HepG2 (cell line): ENCODE data around the gene TNFSF10. TPM values are rescaled to one million over a fixed set of nuclear protein-coding genes. Genes with fewer than 3 reads are reported as not detected.

Experiments
- ATAC-seq: fragments of 200-7000 bp; cut with Tn5 transposase; 3 replicates; pipeline ENCODE4 v1.9.1; 2020; ENCODE audit warnings: mild to moderate bottlenecking, moderate library complexity
- BruUV-seq: library from RNA; stranded (reverse); fragments of 400-500 nt; replicated peaks from 2 replicates; lab custom pipeline; 2021; lab: Mats Ljungman, UMichigan
- CTCF ChIA-PET: fragments of 300-600 bp; formaldehyde crosslinking; extraction: SDS; loops from one replicate; lab custom pipeline; 2021; ENCODE audit warnings: low total read pairs, inconsistent platforms, low intra/inter-chr PET ratio; lab: Yijun Ruan, JAX
- POLR2A ChIA-PET: fragments of 350-600 bp; sonication (Branson Sonifier 250); formaldehyde crosslinking; loops from one replicate; lab custom pipeline; 2020; ENCODE audit warnings: antibody characterized with exemption, inconsistent platforms; lab: Yijun Ruan, JAX
- DNase-seq: peaks from one replicate; pipeline ENCODE4 v3.0.0-alpha.2; 2015; ENCODE audit warnings: low spot score
- FAIRE-seq: peaks from 3 replicates; lab custom pipeline; 2011; peaks lifted over from hg19 to GRCh38; lab: Jason Lieb, UNC
- H2AFZ ChIP-seq: one replicate; pipeline ENCODE4 v1.6.1; 2011; ENCODE audit warnings: low read length, inconsistent platforms
- H3K27ac ChIP-seq: fragments of 300-600 bp; 3 replicates; pipeline ENCODE4 v1.8.0; 2011; ENCODE audit warnings: mixed run types, mild to moderate bottlenecking, mixed read lengths, low read length, inconsistent platforms; ENCODE audit not compliant: insufficient read depth; ENCODE audit errors: extremely low read length
- H3K27me3 ChIP-seq, 2 experiments: fragments of 200-600 bp in 1 of 2; 2 replicates in 1 of 2; 3 replicates in 1 of 2; pipeline versions ENCODE4 v1.6.0 to v1.8.0; 2011; ENCODE audit warnings: low read length in 2 of 2, mild to moderate bottlenecking in 2 of 2, moderate library complexity in 2 of 2, inconsistent platforms in 1 of 2; ENCODE audit not compliant: insufficient read depth in 2 of 2, control insufficient read depth in 1 of 2
- H3K36me3 ChIP-seq, 2 experiments: fragments of 200-600 bp in 1 of 2; replicated peaks in 1 of 2; 2 replicates in 1 of 2; 3 replicates in 1 of 2; pipeline versions ENCODE4 v1.5.1 to v1.8.0; 2011; ENCODE audit warnings: low read length in 2 of 2, inconsistent platforms in 1 of 2; ENCODE audit not compliant: insufficient read depth in 2 of 2, control insufficient read depth in 1 of 2
- H3K4me1 ChIP-seq: 2 replicates; pipeline ENCODE4 v1.5.1; 2012; ENCODE audit warnings: low read length, inconsistent platforms; ENCODE audit not compliant: insufficient read depth
- H3K4me2 ChIP-seq: 2 replicates; pipeline ENCODE4 v1.6.0; 2011; ENCODE audit warnings: low read depth, low read length, inconsistent platforms
- H3K4me3 ChIP-seq, 3 experiments: fragments of 200-600 bp in 1 of 3; sonication (generic), shearing (Covaris generic) in 1 of 3; replicated peaks in 1 of 3; 2 replicates each; pipeline ENCODE4 v1.5.1; 2011 to 2016; ENCODE audit warnings: low read length in 3 of 3, inconsistent platforms in 2 of 3, low read depth in 2 of 3, mild to moderate bottlenecking in 2 of 3, control low read depth in 1 of 3, mixed read lengths in 1 of 3; ENCODE audit not compliant: insufficient read depth in 1 of 3
- H3K79me2 ChIP-seq: one replicate; pipeline ENCODE4 v1.6.1; 2011; ENCODE audit warnings: low read length, inconsistent platforms; ENCODE audit not compliant: insufficient read depth
- H3K9ac ChIP-seq: 2 replicates; pipeline ENCODE4 v1.6.0; 2011; ENCODE audit warnings: mild to moderate bottlenecking, low read depth, low read length, inconsistent platforms; ENCODE audit not compliant: insufficient read depth
- H3K9me3 ChIP-seq: 2 replicates; pipeline ENCODE4 v1.5.1; 2012; ENCODE audit warnings: mild to moderate bottlenecking, low read length
- H4K20me1 ChIP-seq: 2 replicates; pipeline ENCODE4 v1.6.0; 2011; ENCODE audit warnings: inconsistent platforms, mild to moderate bottlenecking, low read length, moderate library complexity; ENCODE audit not compliant: insufficient read depth
- ASH2L ChIP-seq: fragments of 300-600, 200-600 bp; sonication (generic); IDR thresholded peaks from 2 replicates; pipeline ENCODE4 v1.7.0; 2017; ENCODE audit warnings: low read depth, mild to moderate bottlenecking, moderate library complexity, mixed read lengths, low read length; ENCODE audit not compliant: insufficient read length
- DZIP1 ChIP-seq: sonication (generic); formaldehyde crosslinking; IDR thresholded peaks from 2 replicates; pipeline ENCODE4 v1.5.0; 2020; ENCODE audit warnings: mild to moderate bottlenecking, missing genetic modification reagents
- GLMP ChIP-seq: sonication (generic); formaldehyde crosslinking; IDR thresholded peaks from 2 replicates; pipeline ENCODE4 v1.9.0; 2021; ENCODE audit warnings: missing genetic modification reagents, mild to moderate bottlenecking, borderline replicate concordance
- KMT2A ChIP-seq: sonication (generic); formaldehyde crosslinking; IDR thresholded peaks from 2 replicates; pipeline ENCODE4 v1.4.0; 2020; ENCODE audit warnings: missing genetic modification reagents
- MTA1 ChIP-seq: sonication (generic); formaldehyde crosslinking; IDR thresholded peaks from 2 replicates; pipeline ENCODE4 v1.4.0; 2020; ENCODE audit warnings: missing genetic modification reagents, mild to moderate bottlenecking, borderline replicate concordance
- PHF8 ChIP-seq: sonication (generic); formaldehyde crosslinking; IDR thresholded peaks from 2 replicates; pipeline ENCODE4 v1.5.0; 2020; ENCODE audit warnings: missing genetic modification reagents
- SMC3 ChIP-seq: IDR thresholded peaks from 2 replicates; pipeline ENCODE4 v1.6.1; 2011; ENCODE audit warnings: low read length, improper control_type of control experiment
- TOE1 ChIP-seq: sonication (generic); formaldehyde crosslinking; IDR thresholded peaks from 2 replicates; pipeline ENCODE4 v1.4.0; 2020; ENCODE audit warnings: mild to moderate bottlenecking, missing genetic modification reagents
- ZFP62 ChIP-seq: sonication (generic); formaldehyde crosslinking; IDR thresholded peaks from 2 replicates; pipeline ENCODE4 v1.4.0; 2020; ENCODE audit warnings: missing genetic modification reagents
- ZGPAT ChIP-seq: IDR thresholded peaks from 2 replicates; pipeline ENCODE4 v1.6.1; 2016; ENCODE audit warnings: mild to moderate bottlenecking
- ZNF138 ChIP-seq: sonication (generic); formaldehyde crosslinking; IDR thresholded peaks from 2 replicates; pipeline ENCODE4 v1.5.0; 2020; ENCODE audit warnings: mild to moderate bottlenecking, low read depth, missing genetic modification reagents
- ZNF619 ChIP-seq: sonication (generic); formaldehyde crosslinking; IDR thresholded peaks from 2 replicates; pipeline ENCODE4 v1.4.0; 2020; ENCODE audit warnings: mild to moderate bottlenecking, missing genetic modification reagents
- ZNF629 ChIP-seq: sonication (generic); formaldehyde crosslinking; conservative IDR thresholded peaks from 2 replicates; pipeline ENCODE4 v1.5.0; 2020; ENCODE audit warnings: missing genetic modification reagents
- WGBS: methylation state at CpG from one replicate; pipeline ENCODE4 v1.1.6; 2017; ENCODE audit warnings: low lambda C conversion rate; 5-methylcytosine and 5-hydroxymethylcytosine counted together
- in situ Hi-C: cut with HindIII; loops from 2 replicates; pipeline ENCODE4 v1.10.0; 2017; ENCODE audit warnings: low pct_unique_long_range_greater_than_20kb; ENCODE audit not compliant: extremely low pct_ligation_motif_present
- intact Hi-C: fragments of 100-400 bp; cut with micrococcal nuclease; formaldehyde crosslinking; loops from one replicate; pipeline ENCODE4 v1.10.0; 2022; ENCODE audit not compliant: unreplicated experiment
- polyA plus RNA-seq, 8 experiments: library from polyadenylated mRNA; depleted of rRNA in 3 of 8; stranded (reverse) in 7 of 8; unstranded in 1 of 8; fragments of >200 nt; fragmentation: Illumina TruSeq in 4 of 8; extraction: Trizol in 4 of 8; gene quantifications; 2 replicates each; pipeline versions ENCODE4 v1.2.1 to v1.2.3, GENCODE V29; 2011 to 2016; ENCODE audit warnings: low read depth in 4 of 8, missing spikeins in 1 of 8, mixed read lengths in 1 of 8; ENCODE audit not compliant: insufficient read depth in 1 of 8
- total RNA-seq, 5 experiments: library from RNA; depleted of rRNA; stranded (reverse); fragments of >200 nt; fragmentation: Illumina TruSeq; extraction: Trizol; gene quantifications; 2 replicates each; pipeline ENCODE4 v1.2.3, GENCODE V29; 2016; ENCODE audit warnings: low read depth in 1 of 5

TNFSF10 gene
- total and polyA plus RNA-seq, 2 of the 13 experiments (the other 11 are each of a cell fraction or from before 2014, with no cell fraction given) = 8.4 to 9.9 TPM

GRCh38 chr3:172513488-172513887 is 9.7 kb downstream of the TNFSF10 start (continued):
- TF ChIP-seq MTA1 (CRISPR knock-in tag) = no peak

GRCh38 chr3:172511783-172512762 is 11.2 kb downstream of the TNFSF10 start:
- no peak overlapping the region for H3K4me3 ChIP-seq
- 96% methylated on average over 7 of the region's 7 CpGs for WGBS
- no peaks in the 10 kb centered on the region for H4K20me1 ChIP-seq
- peaks cover 0 to 2% of the 10 kb centered on the region in 2 experiments; a peak in 1 of 5 replicates for H3K36me3 ChIP-seq
- ChIA-PET POLR2A (no interaction called here), CTCF (no interaction called here)
- TF ChIP-seq TOE1 (CRISPR knock-in tag) = no peak
- no peak for TF ChIP-seq GLMP (CRISPR knock-in tag)
- TF ChIP-seq ZNF138 = no peak
- TF ChIP-seq ZFP62 = no peak
- TF ChIP-seq KMT2A (CRISPR knock-in tag) = no peak
- TF ChIP-seq ZNF629 (CRISPR knock-in tag) = no peak
- no peak for TF ChIP-seq DZIP1 (CRISPR knock-in tag)
- TF ChIP-seq ZGPAT (CRISPR knock-in tag) = no peak
- TF ChIP-seq ZNF619 (CRISPR knock-in tag) = no peak
- no peak for TF ChIP-seq ASH2L
- no peak for TF ChIP-seq PHF8 (CRISPR knock-in tag)
- no peak for TF ChIP-seq SMC3
- no peak overlapping the region for H3K4me2 ChIP-seq
- no peaks in the 10 kb centered on the region for H3K79me2 ChIP-seq
- H3K27me3 ChIP-seq = no peaks in the 10 kb centered on the region
- no peak for ATAC-seq
- intact Hi-C loops = no loop called here
- no TSS peak for BruUV-seq
- H3K27ac ChIP-seq = no peak overlapping the region
- in situ Hi-C loops = no loop called here
- no peaks in the 10 kb centered on the region for H3K9me3 ChIP-seq
- no peak overlapping the region for H3K9ac ChIP-seq
- peaks cover 26% of the 10 kb centered on the region for H3K4me1 ChIP-seq
- H2AFZ ChIP-seq = no peak overlapping the region
- FAIRE-seq = no peak
- DNase-seq = no peak
